Retina (tissue), 1 donor: ENCODE data around the gene PELI2.

Source experiments
- DNase-seq: peaks from one replicate; pipeline ENCODE4 v3.0.0-alpha.2; 2016

PELI2 gene

DNA sequence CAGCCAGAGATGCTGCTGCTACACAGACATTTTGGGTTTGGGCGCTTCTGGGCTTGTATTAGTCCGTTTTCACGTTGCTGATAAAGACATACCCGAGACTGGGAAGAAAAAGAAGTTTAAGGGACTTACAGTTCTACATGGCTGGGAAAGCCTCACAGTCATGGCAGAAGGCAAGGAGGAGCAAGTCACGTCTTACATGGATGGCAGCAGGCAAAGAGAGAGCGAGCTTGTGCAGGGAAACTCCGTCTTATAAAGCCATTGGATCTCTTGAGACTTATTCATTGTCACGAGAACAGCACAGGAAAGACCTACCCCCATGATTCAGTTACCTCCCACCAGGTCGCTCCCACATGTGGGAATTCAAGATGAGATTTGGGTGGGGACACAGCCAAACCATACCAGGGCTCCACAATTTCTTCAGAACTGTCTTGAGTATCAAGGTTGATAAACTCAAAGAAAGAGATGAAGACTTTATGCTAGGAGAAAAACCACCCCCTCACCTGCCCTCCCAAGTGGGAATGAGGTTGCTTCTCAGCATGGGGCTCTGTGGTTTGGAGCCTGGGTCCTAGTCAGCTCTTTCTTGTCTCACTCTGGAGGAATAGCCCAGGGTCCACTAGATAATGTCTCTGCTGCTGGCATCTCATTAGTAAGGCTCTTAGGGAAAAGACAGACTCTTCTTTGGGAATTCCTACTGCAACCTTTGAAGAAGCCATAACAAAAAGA is 200.3 kb downstream of the PELI2 start:
- DNase-seq, result no peak

GRCh38 chr14:56321861-56322260 is 203.7 kb downstream of the PELI2 start:
- no peak for DNase-seq

GRCh38 chr14:56322531-56322930 is 204.3 kb downstream of the PELI2 start:
- no peak for DNase-seq

GRCh38 chr14:56324454-56324853 is 206.2 kb downstream of the PELI2 start:
- no peak for DNase-seq

DNA sequence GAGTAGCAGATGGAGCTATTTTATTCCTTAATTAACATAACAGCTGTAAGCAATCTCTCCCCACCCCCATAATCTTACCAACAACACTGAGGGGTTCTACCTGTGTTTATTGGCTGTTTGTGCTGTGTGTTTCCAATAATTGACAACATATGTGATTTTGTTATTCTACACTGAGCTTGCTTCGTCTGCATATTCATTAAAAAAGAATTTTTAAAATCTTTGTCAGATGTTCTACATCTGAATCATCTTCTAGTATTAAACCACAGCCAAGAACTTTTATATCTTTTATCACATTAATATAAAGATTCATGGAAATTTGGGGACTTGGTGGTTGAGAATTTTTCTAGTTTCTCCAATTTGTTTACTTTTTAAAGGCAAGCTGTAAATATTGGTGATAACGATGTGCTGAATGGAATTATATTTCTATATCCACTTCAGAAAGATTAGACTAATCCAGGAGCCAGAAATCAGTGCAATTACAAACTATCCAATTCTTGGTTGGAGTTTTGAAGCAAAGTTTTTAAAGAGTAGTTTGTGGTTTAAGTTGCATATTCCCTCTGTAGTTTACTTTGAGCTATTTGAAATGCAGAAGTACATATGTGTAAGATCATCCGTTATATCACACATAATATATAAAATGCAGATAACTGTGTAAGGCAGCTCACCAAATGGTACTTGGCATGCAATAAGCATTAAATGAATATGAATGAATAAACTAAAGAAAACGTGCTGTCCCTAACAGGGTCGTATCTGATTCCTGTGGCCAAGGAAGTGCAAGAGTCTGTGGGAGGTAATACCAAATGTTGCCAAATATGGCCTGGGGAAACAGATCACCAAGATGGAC is 206.9 kb downstream of the PELI2 start:
- no peak for DNase-seq

- no peak for DNase-seq
Measured at GRCh38 chr14:56328021-56328420, 209.8 kb downstream of the PELI2 start.

DNA sequence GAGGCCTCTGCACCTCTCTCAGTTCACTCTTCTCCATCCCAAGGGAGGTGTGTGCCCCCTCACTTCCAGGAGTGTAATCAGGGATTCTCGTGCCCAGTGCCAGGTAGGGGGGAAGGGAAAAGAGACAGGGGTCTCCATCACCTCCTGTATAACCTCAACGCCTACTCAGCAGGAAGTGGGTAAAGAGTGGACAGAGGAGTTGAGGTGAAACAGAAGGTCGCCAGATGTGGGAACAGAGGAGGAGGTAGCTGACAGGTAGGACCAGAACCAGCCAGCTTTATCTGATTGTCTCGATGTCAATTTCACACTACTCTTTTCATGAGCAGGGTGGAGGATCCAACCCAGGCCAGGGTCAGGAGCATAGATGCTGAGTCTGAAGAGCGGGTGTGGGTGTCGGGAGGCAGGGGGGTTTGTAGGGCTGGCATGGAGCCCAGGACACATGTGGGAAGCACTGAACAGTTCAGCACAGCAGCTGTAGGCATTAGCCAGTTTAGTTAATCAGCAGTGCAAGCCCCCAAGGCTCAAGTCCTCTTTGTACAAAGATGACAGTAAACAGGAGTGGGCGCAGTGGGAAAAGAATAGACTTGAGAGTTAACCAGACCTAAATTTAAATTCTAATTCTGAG is 213.5 kb downstream of the PELI2 start:
- no peak for DNase-seq

DNA sequence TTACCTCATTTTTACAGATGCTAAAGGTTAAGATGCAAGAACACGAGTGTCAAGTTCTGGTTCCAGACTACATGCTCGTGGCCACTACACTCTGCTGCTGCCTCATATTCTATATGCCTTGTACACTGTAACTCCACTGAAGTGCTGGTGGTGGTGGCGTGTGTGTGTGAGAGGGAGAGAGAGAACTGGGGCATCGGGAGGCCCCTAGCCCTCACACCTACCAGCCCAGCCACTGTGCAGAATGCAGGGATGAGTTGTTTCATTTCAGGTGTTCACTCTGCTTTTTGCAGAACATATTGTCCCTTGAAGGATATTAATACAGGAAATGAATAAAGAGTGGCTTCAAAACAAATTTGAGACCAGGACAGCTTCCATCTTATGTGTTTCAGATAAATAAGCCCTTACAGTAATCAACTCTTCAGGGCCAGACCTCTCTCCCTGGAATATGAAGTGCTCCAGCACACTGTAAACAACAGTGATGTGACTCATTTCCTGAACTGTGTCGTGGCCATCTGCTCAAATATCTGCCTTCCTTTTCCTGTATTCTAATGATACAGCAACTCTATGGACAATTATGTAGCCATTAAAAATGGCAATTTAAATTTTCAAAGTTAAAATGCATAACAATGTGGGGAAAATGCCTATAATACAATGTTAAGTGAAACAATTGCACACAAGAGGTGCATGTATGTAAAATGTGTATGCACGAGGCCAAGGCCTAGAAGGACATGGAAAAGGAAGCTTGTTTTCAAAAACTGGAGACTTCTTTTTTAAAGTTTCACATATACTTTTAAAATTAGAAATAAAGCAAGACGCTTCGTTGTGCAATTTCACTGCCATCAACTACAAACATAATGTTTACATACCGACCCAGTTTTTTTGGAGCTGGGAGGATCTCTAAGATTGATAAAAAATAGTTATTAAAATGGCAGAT is 215.4 kb downstream of the PELI2 start:
- DNase-seq, result peak; percentile 9

DNA sequence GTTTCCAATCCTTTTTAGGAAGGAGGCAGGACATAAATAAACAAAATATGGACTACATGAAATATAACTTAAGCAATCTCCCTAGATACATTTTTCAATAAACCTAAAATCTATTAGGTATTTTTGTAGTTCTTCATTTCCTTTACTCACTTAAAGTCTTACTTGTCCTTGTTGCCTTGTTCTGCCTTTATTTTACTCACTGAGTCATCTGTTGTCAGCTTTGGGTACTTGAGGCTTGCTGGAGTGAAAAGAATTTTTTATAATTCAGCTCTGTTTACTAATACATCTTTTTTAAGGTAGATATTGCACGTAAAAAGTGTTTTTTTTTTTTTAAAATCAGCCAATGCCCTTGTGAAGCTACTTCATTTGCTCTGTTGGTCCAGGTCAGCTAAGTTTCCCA is 216.2 kb downstream of the PELI2 start:
- DNase-seq, result no peak

DNA sequence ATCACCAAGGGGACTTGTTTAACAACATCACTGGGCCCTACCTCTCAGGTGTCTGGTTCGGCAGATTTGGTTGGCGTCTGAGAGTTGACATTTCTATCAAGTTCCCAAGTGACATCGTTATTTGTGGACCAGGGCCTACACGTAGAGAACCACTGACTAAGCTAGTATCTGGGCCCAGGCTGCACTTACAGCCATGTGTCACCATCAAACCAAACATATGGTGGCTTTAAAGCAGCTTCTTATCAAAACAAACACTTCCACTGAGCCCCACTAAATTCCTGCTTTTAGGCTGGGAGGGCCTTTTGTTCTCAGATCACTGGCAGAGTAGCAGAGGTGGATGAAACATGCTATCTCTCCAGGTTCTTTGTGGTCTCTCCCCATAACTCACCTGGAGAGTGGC is 220.5 kb downstream of the PELI2 start:
- DNase-seq, result no peak

GRCh38 chr14:56339855-56340701 is 221.9 kb downstream of the PELI2 start:
- peak; percentile 77 for DNase-seq

DNA sequence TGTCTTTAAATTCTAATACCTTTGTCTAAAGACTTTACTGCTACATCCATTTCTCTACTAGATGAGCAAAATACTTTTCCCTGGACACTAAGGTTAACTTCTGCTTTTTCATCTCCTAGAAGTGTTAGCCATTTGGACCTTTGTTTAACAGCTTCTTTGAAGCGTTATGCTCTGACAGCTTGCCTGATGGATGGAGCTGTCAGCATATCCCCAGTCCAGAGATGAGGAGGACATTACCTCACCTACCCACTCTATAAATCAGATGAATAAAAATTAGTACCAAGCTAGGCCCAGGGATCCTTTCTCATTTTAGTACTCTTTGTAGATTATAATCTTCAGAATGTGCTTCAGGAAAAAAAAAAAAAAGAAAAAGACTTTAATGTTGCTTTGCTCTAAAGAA is 222.7 kb downstream of the PELI2 start:
- no peak for DNase-seq

- DNase-seq, result no peak
Measured at GRCh38 chr14:56341766-56342493, 223.7 kb downstream of the PELI2 start.

GRCh38 chr14:56342494-56342942 is 224.3 kb downstream of the PELI2 start:
- no peak for DNase-seq

GRCh38 chr14:56349960-56350359 is 231.7 kb downstream of the PELI2 start:
- DNase-seq, result no peak
